Measurements from ENCODE around the gene STK24.

Gene STK24

GRCh38 chr13:98549728-98550317 lies 27.1 kb downstream of the STK24 start:
- DNase-seq: no peak

GRCh38 chr13:98549006-98549727 lies 27.7 kb downstream of the STK24 start:
- DNase-seq: peak; percentile 73

- peak; percentile 35 for DNase-seq
Observed at GRCh38 chr13:98548230-98548629, 28.7 kb downstream of the STK24 start.

- DNase-seq: no peak
Observed at GRCh38 chr13:98547455-98547854, 29.5 kb downstream of the STK24 start.

GRCh38 chr13:98546402-98546801 lies 30.5 kb downstream of the STK24 start:
- DNase-seq: no peak

GRCh38 chr13:98544104-98544710 lies 32.7 kb downstream of the STK24 start:
- DNase-seq: no peak

GRCh38 chr13:98543378-98544103 lies 33.4 kb downstream of the STK24 start:
- no peak for DNase-seq

- peak; percentile 69 for DNase-seq
Observed at GRCh38 chr13:98542568-98543377, 34.1 kb downstream of the STK24 start.

- DNase-seq: peak; percentile 40
Observed at GRCh38 chr13:98541701-98542203, 35.2 kb downstream of the STK24 start.

- DNase-seq: no peak
Observed at GRCh38 chr13:98541191-98541590, 35.7 kb downstream of the STK24 start.

- DNase-seq: no peak
Observed at GRCh38 chr13:98540476-98540875, 36.4 kb downstream of the STK24 start.

GRCh38 chr13:98539666-98540065 lies 37.2 kb downstream of the STK24 start:
- no peak for DNase-seq

GRCh38 chr13:98538876-98539275 lies 38.0 kb downstream of the STK24 start:
- DNase-seq: no peak

- DNase-seq: no peak
Observed at GRCh38 chr13:98537740-98538139, 39.2 kb downstream of the STK24 start.

GRCh38 chr13:98537306-98537705 lies 39.6 kb downstream of the STK24 start:
- DNase-seq: no peak

- DNase-seq: no peak
Observed at GRCh38 chr13:98536729-98537128, 40.2 kb downstream of the STK24 start.

GRCh38 chr13:98535501-98536354 lies 41.2 kb downstream of the STK24 start:
- no peak for DNase-seq

GRCh38 chr13:98534821-98535220 lies 42.1 kb downstream of the STK24 start:
- DNase-seq: no peak

GRCh38 chr13:98533912-98534311 lies 43.0 kb downstream of the STK24 start:
- no peak for DNase-seq

GRCh38 chr13:98532254-98532653 lies 44.7 kb downstream of the STK24 start:
- no peak for DNase-seq

GRCh38 chr13:98530217-98530616 lies 46.7 kb downstream of the STK24 start:
- DNase-seq: no peak

- no peak for DNase-seq
Observed at GRCh38 chr13:98529171-98529570, 47.7 kb downstream of the STK24 start.

All from hematopoietic multipotent progenitor cell treated with erythropoietin and hydrocortisone succinate and interleukin-3 and kit ligand, for 4 days (in vitro differentiated cells).